ENCODE results near the gene FAM83B.

The FAM83B gene

GRCh38 chr6:54892831-54893230 is 46.3 kb downstream of the FAM83B start:
- no peak overlapping the region for H3K4me3 ChIP-seq (ENCODE audit: low read depth, low read length, poor library complexity, severe bottlenecking)
- H3F3A ChIP-seq (ENCODE audit: insufficient read depth, low read length), result no peaks in the 10 kb centered on the region
- no peaks in the 10 kb centered on the region for H3K27me3 ChIP-seq (ENCODE audit: insufficient read depth, low read length)
- H3K27ac ChIP-seq (ENCODE audit: low read depth, low read length, poor library complexity, severe bottlenecking), result no peak overlapping the region
- no peak overlapping the region for H3K4me2 ChIP-seq (ENCODE audit: low read length)
- no peaks in the 10 kb centered on the region for H4K20me1 ChIP-seq (ENCODE audit: insufficient read depth, low read length)
- H3K9me2 ChIP-seq (ENCODE audit: low read depth, low read length), result no peaks in the 10 kb centered on the region
- no peak overlapping the region for H2AFZ ChIP-seq (ENCODE audit: low read length)
- TF ChIP-seq EZH2 (IDR thresholded peaks at IDR 0.05; ENCODE audit: borderline replicate concordance, low read length) (no peak), CTCF (IDR thresholded peaks at IDR 0.05; ENCODE audit: low read length) (no peak)
- H3K4me1 ChIP-seq (ENCODE audit: insufficient read depth, low read length, severe bottlenecking), result no peaks in the 10 kb centered on the region
- no peaks in the 10 kb centered on the region for H3K36me3 ChIP-seq (ENCODE audit: insufficient read depth, low read length)
- no peaks in the 10 kb centered on the region for H3K79me2 ChIP-seq (ENCODE audit: insufficient read depth, low read length)
- H3K9ac ChIP-seq (ENCODE audit: low read length), result no peak overlapping the region
- no peaks in the 10 kb centered on the region for H3K9me3 ChIP-seq (ENCODE audit: low read length)

- Histone ChIP-seq H2AFZ (ENCODE audit: low read length) (no peak overlapping the region), H3K36me3 (ENCODE audit: insufficient read depth, low read length) (no peaks in the 10 kb centered on the region), H3K79me2 (ENCODE audit: insufficient read depth, low read length) (no peaks in the 10 kb centered on the region), H3K4me1 (ENCODE audit: insufficient read depth, low read length, severe bottlenecking) (no peaks in the 10 kb centered on the region), H3K27me3 (ENCODE audit: insufficient read depth, low read length) (no peaks in the 10 kb centered on the region), H3K9me2 (ENCODE audit: low read depth, low read length) (no peaks in the 10 kb centered on the region), H3K4me2 (ENCODE audit: low read length) (no peak overlapping the region), H3K27ac (ENCODE audit: low read depth, low read length, poor library complexity, severe bottlenecking) (no peak overlapping the region), H3K4me3 (ENCODE audit: low read depth, low read length, poor library complexity, severe bottlenecking) (no peak overlapping the region), H3K9me3 (ENCODE audit: low read length) (no peaks in the 10 kb centered on the region), H4K20me1 (ENCODE audit: insufficient read depth, low read length) (no peaks in the 10 kb centered on the region), H3K9ac (ENCODE audit: low read length) (no peak overlapping the region), H3F3A (ENCODE audit: insufficient read depth, low read length) (no peaks in the 10 kb centered on the region)
- TF ChIP-seq CTCF (IDR thresholded peaks at IDR 0.05; ENCODE audit: low read length) (no peak), EZH2 (IDR thresholded peaks at IDR 0.05; ENCODE audit: borderline replicate concordance, low read length) (no peak)
Observed at GRCh38 chr6:54893818-54894217, 47.2 kb downstream of the FAM83B start.

- TF ChIP-seq CTCF (IDR thresholded peaks at IDR 0.05; ENCODE audit: low read length), result no peak
- no peak for TF ChIP-seq EZH2 (IDR thresholded peaks at IDR 0.05; ENCODE audit: borderline replicate concordance, low read length)
- Histone ChIP-seq H3K9me3 (ENCODE audit: low read length) (no peaks in the 10 kb centered on the region), H3K36me3 (ENCODE audit: insufficient read depth, low read length) (no peaks in the 10 kb centered on the region), H3K4me2 (ENCODE audit: low read length) (no peak overlapping the region), H3K9ac (ENCODE audit: low read length) (no peak overlapping the region), H3F3A (ENCODE audit: insufficient read depth, low read length) (no peaks in the 10 kb centered on the region), H2AFZ (ENCODE audit: low read length) (no peak overlapping the region), H3K79me2 (ENCODE audit: insufficient read depth, low read length) (no peaks in the 10 kb centered on the region), H3K27me3 (ENCODE audit: insufficient read depth, low read length) (no peaks in the 10 kb centered on the region), H3K4me3 (ENCODE audit: low read depth, low read length, poor library complexity, severe bottlenecking) (no peak overlapping the region), H3K4me1 (ENCODE audit: insufficient read depth, low read length, severe bottlenecking) (no peaks in the 10 kb centered on the region), H4K20me1 (ENCODE audit: insufficient read depth, low read length) (no peaks in the 10 kb centered on the region), H3K27ac (ENCODE audit: low read depth, low read length, poor library complexity, severe bottlenecking) (no peak overlapping the region), H3K9me2 (ENCODE audit: low read depth, low read length) (no peaks in the 10 kb centered on the region)
Observed at GRCh38 chr6:54896302-54896701, 49.7 kb downstream of the FAM83B start.
